DMS153 treated with DMSO at 0.1 percent for 48 hours (cell line): ENCODE measurements around the gene GPRC5C.

Source experiments
- DNase-seq: peaks from one replicate; lab custom pipeline; 2025; ENCODE audit not compliant: unreplicated experiment; lab: John Stamatoyannopoulos, UW

The GPRC5C gene

GRCh38 chr17:74432766-74433391 is 991 bp downstream of the GPRC5C start:
- DNase-seq, result no peak

- no peak for DNase-seq
Measured at GRCh38 chr17:74433421-74434121, 1.7 kb downstream of the GPRC5C start.

GRCh38 chr17:74435775-74436359 is 4.0 kb downstream of the GPRC5C start:
- no peak for DNase-seq

GRCh38 chr17:74437702-74438101 is 5.8 kb downstream of the GPRC5C start:
- DNase-seq, result no peak

- no peak for DNase-seq
Measured at GRCh38 chr17:74439691-74440567, 8.0 kb downstream of the GPRC5C start.

GRCh38 chr17:74441537-74441936 is 9.6 kb downstream of the GPRC5C start:
- no peak for DNase-seq

GRCh38 chr17:74442291-74442669 is 10.4 kb downstream of the GPRC5C start:
- no peak for DNase-seq

GRCh38 chr17:74442670-74443515 is 11.0 kb downstream of the GPRC5C start:
- DNase-seq, result peak; percentile 82

GRCh38 chr17:74443516-74444296 is 11.8 kb downstream of the GPRC5C start:
- no peak for DNase-seq

GRCh38 chr17:74444406-74444805 is 12.5 kb downstream of the GPRC5C start:
- DNase-seq, result no peak

GRCh38 chr17:74445158-74445557 is 13.3 kb downstream of the GPRC5C start:
- DNase-seq, result no peak

GRCh38 chr17:74446551-74447500 is 14.9 kb downstream of the GPRC5C start:
- no peak for DNase-seq

GRCh38 chr17:74447628-74448159 is 15.8 kb downstream of the GPRC5C start:
- DNase-seq, result no peak

- DNase-seq, result no peak
Measured at GRCh38 chr17:74448756-74449155, 16.9 kb downstream of the GPRC5C start.

- no peak for DNase-seq
Measured at GRCh38 chr17:74449306-74449705, 17.4 kb downstream of the GPRC5C start.

GRCh38 chr17:74449773-74450172 is 17.9 kb downstream of the GPRC5C start:
- DNase-seq, result no peak

GRCh38 chr17:74450231-74450630 is 18.3 kb downstream of the GPRC5C start:
- DNase-seq, result no peak

- no peak for DNase-seq
Measured at GRCh38 chr17:74450925-74451403, 19.1 kb downstream of the GPRC5C start.
